ENCODE results near the gene UBR1.

Gene UBR1

DNA sequence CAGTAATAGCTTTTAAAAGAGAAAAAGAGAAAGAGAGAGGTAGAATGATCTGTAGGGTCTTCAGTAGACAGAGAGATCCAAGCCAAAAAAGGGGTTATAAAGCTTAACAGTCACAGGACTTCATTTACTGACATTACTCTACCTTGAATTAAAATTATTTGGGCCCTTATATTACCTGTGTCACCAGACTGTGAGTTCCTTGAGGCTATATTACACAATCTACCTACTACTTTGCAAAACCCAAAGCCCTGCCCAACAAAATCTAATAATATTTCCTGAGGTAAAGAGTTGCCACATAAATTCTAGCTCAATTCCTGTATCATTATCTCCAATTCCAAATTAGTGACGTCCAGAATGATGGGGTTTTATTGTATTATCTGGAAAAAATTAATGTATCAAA lies 1.9 kb downstream of the UBR1 start:
- WGBS, 2 donors (ENCODE audit: extremely low coverage in 2 of 2, insufficient read length in 2 of 2, insufficient replicate concordance in 1 of 2), result no CpG with 5 or more reads among the region's 1 CpG
- no peak overlapping the region for H3K27ac ChIP-seq (replicated peaks; ENCODE audit: low read length)

DNA sequence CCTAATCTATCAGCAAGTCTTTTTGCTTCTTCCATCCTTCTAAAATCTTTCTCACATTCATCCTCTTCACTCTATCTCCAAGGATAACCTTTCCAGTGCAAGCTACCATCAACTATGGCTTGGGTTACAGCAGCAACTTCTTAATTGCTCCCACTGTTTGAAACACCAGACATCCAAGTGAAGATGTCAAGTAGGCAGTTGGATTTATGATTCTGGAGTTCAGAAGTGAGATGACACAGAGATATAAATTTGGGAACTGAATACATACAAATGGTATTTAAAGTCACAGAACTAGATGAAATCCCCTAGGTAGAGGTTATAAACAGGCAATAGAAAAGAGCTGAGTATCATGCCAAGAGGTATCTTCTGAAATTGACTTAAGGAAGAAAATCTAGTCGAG lies 3.7 kb downstream of the UBR1 start:
- Histone ChIP-seq H4K8ac (ENCODE audit: low read depth, low read length) (no peak overlapping the region), H3K9me3 (replicated peaks in 1 of 2; ENCODE audit: control insufficient read depth in 2 of 2, insufficient read depth in 1 of 2, low read depth in 1 of 2, low read length in 2 of 2) (peaks cover 0 to 3% of the 10 kb centered on the region in 2 donors), H4K91ac (ENCODE audit: low read depth, low read length, poor library complexity) (no peak overlapping the region), H2BK5ac (ENCODE audit: low read length) (no peak overlapping the region), H3K4me2 (ENCODE audit: insufficient read depth, low read length, poor library complexity, severe bottlenecking) (no peak overlapping the region), H2BK12ac (ENCODE audit: low read length) (no peak overlapping the region), H2BK120ac (ENCODE audit: low read depth, low read length) (no peak overlapping the region), H2AK5ac (ENCODE audit: low read depth, low read length) (no peak overlapping the region), H3K4me3 (ENCODE audit: low read length in 2 of 2) (no peak overlapping the region), H3K4me1 (ENCODE audit: control insufficient read depth in 2 of 2, insufficient read depth in 1 of 2, low read depth in 1 of 2, low read length in 2 of 2) (peaks cover 5 to 6% of the 10 kb centered on the region in 2 donors), H3K27ac (replicated peaks; ENCODE audit: low read length) (no peak overlapping the region), H3K18ac (ENCODE audit: low read length) (no peak overlapping the region), H3K36me3 (replicated peaks in 1 of 2; ENCODE audit: control insufficient read depth in 2 of 2, insufficient read depth in 2 of 2, low read length in 2 of 2) (peaks cover 7 to 59% of the 10 kb centered on the region in 2 donors), H2AFZ (ENCODE audit: low read length) (no peak overlapping the region), H3K14ac (ENCODE audit: low read length) (no peak overlapping the region), H3K27me3 (ENCODE audit: control insufficient read depth in 3 of 3, insufficient read depth in 3 of 3, low read depth in 1 of 3, low read length in 3 of 3) (no peaks in the 10 kb centered on the region), H3K23ac (ENCODE audit: low read depth, low read length, poor library complexity) (no peak overlapping the region), H2BK15ac (ENCODE audit: low read length) (no peak overlapping the region), H3K9ac (ENCODE audit: low read depth, low read length, poor library complexity) (no peak overlapping the region), H3K79me1 (ENCODE audit: low read depth, low read length) (peaks cover 5% of the 10 kb centered on the region), H3K4ac (ENCODE audit: low read length) (no peak overlapping the region)
- no CpG with 5 or more reads among the region's 1 CpG for WGBS, 2 donors (ENCODE audit: extremely low coverage in 2 of 2, insufficient read length in 2 of 2, insufficient replicate concordance in 1 of 2)
- no peak for DNase-seq (ENCODE audit: low spot score)

More for the DNA sequence above, 1.9 kb downstream of the UBR1 start:
- Histone ChIP-seq H2AFZ (ENCODE audit: low read length) (no peak overlapping the region), H2AK5ac (ENCODE audit: low read depth, low read length) (no peak overlapping the region), H3K27me3 (ENCODE audit: control insufficient read depth in 3 of 3, insufficient read depth in 3 of 3, low read depth in 1 of 3, low read length in 3 of 3) (no peaks in the 10 kb centered on the region), H3K14ac (ENCODE audit: low read length) (no peak overlapping the region), H3K4me2 (ENCODE audit: insufficient read depth, low read length, poor library complexity, severe bottlenecking) (no peak overlapping the region), H2BK15ac (ENCODE audit: low read length) (no peak overlapping the region), H3K18ac (ENCODE audit: low read length) (no peak overlapping the region), H3K36me3 (replicated peaks in 1 of 2; ENCODE audit: control insufficient read depth in 2 of 2, insufficient read depth in 2 of 2, low read length in 2 of 2) (peaks cover 7 to 48% of the 10 kb centered on the region in 2 donors), H2BK120ac (ENCODE audit: low read depth, low read length) (no peak overlapping the region), H3K4me3 (ENCODE audit: low read length in 2 of 2) (no peak overlapping the region), H3K23ac (ENCODE audit: low read depth, low read length, poor library complexity) (no peak overlapping the region), H3K4me1 (ENCODE audit: control insufficient read depth in 2 of 2, insufficient read depth in 1 of 2, low read depth in 1 of 2, low read length in 2 of 2) (peaks cover 5 to 6% of the 10 kb centered on the region in 2 donors), H3K9ac (ENCODE audit: low read depth, low read length, poor library complexity) (no peak overlapping the region), H3K9me3 (replicated peaks in 1 of 2; ENCODE audit: control insufficient read depth in 2 of 2, insufficient read depth in 1 of 2, low read depth in 1 of 2, low read length in 2 of 2) (peaks cover 0 to 3% of the 10 kb centered on the region in 2 donors), H2BK12ac (ENCODE audit: low read length) (no peak overlapping the region), H4K8ac (ENCODE audit: low read depth, low read length) (no peak overlapping the region), H3K4ac (ENCODE audit: low read length) (no peak overlapping the region), H3K79me1 (ENCODE audit: low read depth, low read length) (peaks cover 5% of the 10 kb centered on the region), H4K91ac (ENCODE audit: low read depth, low read length, poor library complexity) (no peak overlapping the region), H2BK5ac (ENCODE audit: low read length) (no peak overlapping the region)
- DNase-seq (ENCODE audit: low spot score), result no peak

DNA sequence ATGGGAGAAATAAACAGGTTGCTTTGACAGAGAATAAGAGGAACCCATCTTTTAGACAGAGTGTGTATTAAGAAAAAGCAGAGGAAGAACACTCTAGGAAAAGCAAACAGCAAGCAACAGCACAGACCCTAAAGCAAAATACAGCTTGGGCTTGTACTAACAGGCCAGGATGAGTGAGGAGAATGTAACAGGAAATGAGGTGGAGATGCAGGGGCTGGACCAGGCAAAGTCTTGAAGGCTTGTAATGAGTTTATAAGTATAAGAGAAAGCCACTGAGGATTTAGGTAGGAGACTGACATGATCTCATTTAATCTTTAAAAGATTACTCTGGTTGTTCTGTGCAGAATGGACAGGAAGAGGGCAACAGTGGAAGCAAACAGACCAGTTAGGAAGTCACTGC lies 4.9 kb downstream of the UBR1 start:
- Histone ChIP-seq H2BK5ac (ENCODE audit: low read length) (no peak overlapping the region), H3K4me1 (ENCODE audit: control insufficient read depth in 2 of 2, insufficient read depth in 1 of 2, low read depth in 1 of 2, low read length in 2 of 2) (peaks cover 5 to 6% of the 10 kb centered on the region in 2 donors), H3K9me3 (replicated peaks in 1 of 2; ENCODE audit: control insufficient read depth in 2 of 2, insufficient read depth in 1 of 2, low read depth in 1 of 2, low read length in 2 of 2) (peaks cover 0 to 3% of the 10 kb centered on the region in 2 donors), H2BK120ac (ENCODE audit: low read depth, low read length) (no peak overlapping the region), H3K4me2 (ENCODE audit: insufficient read depth, low read length, poor library complexity, severe bottlenecking) (no peak overlapping the region), H2BK15ac (ENCODE audit: low read length) (no peak overlapping the region), H2AFZ (ENCODE audit: low read length) (no peak overlapping the region), H3K23ac (ENCODE audit: low read depth, low read length, poor library complexity) (no peak overlapping the region), H3K79me1 (ENCODE audit: low read depth, low read length) (peaks cover 5% of the 10 kb centered on the region), H3K9ac (ENCODE audit: low read depth, low read length, poor library complexity) (no peak overlapping the region), H3K4me3 (ENCODE audit: low read length in 2 of 2) (no peak overlapping the region), H3K18ac (ENCODE audit: low read length) (no peak overlapping the region), H3K4ac (ENCODE audit: low read length) (no peak overlapping the region), H4K8ac (ENCODE audit: low read depth, low read length) (no peak overlapping the region), H3K27ac (replicated peaks; ENCODE audit: low read length) (no peak overlapping the region), H3K36me3 (replicated peaks in 1 of 2; ENCODE audit: control insufficient read depth in 2 of 2, insufficient read depth in 2 of 2, low read length in 2 of 2) (peaks cover 7 to 68% of the 10 kb centered on the region in 2 donors), H3K14ac (ENCODE audit: low read length) (no peak overlapping the region), H2BK12ac (ENCODE audit: low read length) (no peak overlapping the region), H4K91ac (ENCODE audit: low read depth, low read length, poor library complexity) (no peak overlapping the region), H3K27me3 (ENCODE audit: control insufficient read depth in 3 of 3, insufficient read depth in 3 of 3, low read depth in 1 of 3, low read length in 3 of 3) (no peaks in the 10 kb centered on the region), H2AK5ac (ENCODE audit: low read depth, low read length) (no peak overlapping the region)
- DNase-seq (ENCODE audit: low spot score), result no peak

DNA sequence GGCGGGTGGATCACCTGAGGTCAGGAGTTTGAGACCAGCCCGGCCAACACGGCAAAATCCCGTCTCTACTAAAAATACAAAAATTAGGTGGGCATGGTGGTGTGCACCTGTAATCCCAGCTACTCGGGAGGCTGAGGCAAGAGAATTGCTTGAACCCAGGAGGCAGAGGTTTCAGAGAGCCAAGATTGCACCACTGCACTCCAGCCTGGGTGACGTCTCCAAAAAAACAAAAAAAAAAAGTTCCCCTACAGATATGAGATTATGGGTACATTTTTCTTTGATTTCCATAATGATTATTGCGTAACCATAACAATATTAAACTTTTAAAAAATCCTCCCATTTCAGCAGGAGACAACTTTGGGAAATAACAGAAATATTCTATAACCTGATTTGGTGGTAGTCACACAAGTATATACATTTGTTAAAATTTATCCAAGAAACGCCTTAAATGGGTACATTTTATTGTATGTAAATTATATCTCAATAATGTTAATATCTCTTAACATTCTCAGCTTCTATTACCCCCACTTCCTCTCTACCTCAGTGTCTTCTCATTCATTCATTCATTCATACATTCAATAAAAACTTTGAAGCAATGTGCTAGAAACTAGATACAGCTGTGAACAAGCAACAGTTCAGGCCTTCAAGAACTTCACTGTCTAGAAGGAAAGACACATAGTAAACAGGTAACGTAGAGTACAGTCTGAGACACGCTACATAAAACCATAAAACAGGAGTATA lies 6.6 kb downstream of the UBR1 start:
- no peak overlapping the region for H2BK5ac ChIP-seq (ENCODE audit: low read length)

More for the DNA sequence above, 6.6 kb downstream of the UBR1 start:
- H2AFZ ChIP-seq (ENCODE audit: low read length), result no peak overlapping the region
- WGBS, 2 donors (ENCODE audit: extremely low coverage in 2 of 2, insufficient read length in 2 of 2, insufficient replicate concordance in 1 of 2), result no CpG with 5 or more reads among the region's 10 CpGs
- H4K91ac ChIP-seq (ENCODE audit: low read depth, low read length, poor library complexity), result no peak overlapping the region
- H3K4ac ChIP-seq (ENCODE audit: low read length), result no peak overlapping the region
- H2BK120ac ChIP-seq (ENCODE audit: low read depth, low read length), result no peak overlapping the region
- H2BK15ac ChIP-seq (ENCODE audit: low read length), result no peak overlapping the region
- H3K27ac ChIP-seq (replicated peaks; ENCODE audit: low read length), result no peak overlapping the region
- H2BK12ac ChIP-seq (ENCODE audit: low read length), result no peak overlapping the region
- no peaks in the 10 kb centered on the region for H3K27me3 ChIP-seq (ENCODE audit: control insufficient read depth in 3 of 3, insufficient read depth in 3 of 3, low read depth in 1 of 3, low read length in 3 of 3)
- H4K8ac ChIP-seq (ENCODE audit: low read depth, low read length), result no peak overlapping the region
- H2AK5ac ChIP-seq (ENCODE audit: low read depth, low read length), result no peak overlapping the region
- no peak for DNase-seq (ENCODE audit: low spot score)
- peaks cover 0 to 3% of the 10 kb centered on the region in 2 donors for H3K9me3 ChIP-seq (replicated peaks in 1 of 2; ENCODE audit: control insufficient read depth in 2 of 2, insufficient read depth in 1 of 2, low read depth in 1 of 2, low read length in 2 of 2)
- no peak overlapping the region for H3K4me3 ChIP-seq (ENCODE audit: low read length in 2 of 2)
- no peak overlapping the region for H3K18ac ChIP-seq (ENCODE audit: low read length)
- H3K4me2 ChIP-seq (ENCODE audit: insufficient read depth, low read length, poor library complexity, severe bottlenecking), result no peak overlapping the region
- H3K36me3 ChIP-seq (replicated peaks in 1 of 2; ENCODE audit: control insufficient read depth in 2 of 2, insufficient read depth in 2 of 2, low read length in 2 of 2), result peaks cover 7 to 78% of the 10 kb centered on the region in 2 donors
- H3K14ac ChIP-seq (ENCODE audit: low read length), result no peak overlapping the region
- peaks cover 3% of the 10 kb centered on the region for H3K79me1 ChIP-seq (ENCODE audit: low read depth, low read length)
- no peak overlapping the region for H3K23ac ChIP-seq (ENCODE audit: low read depth, low read length, poor library complexity)
- no peak overlapping the region for H3K9ac ChIP-seq (ENCODE audit: low read depth, low read length, poor library complexity)
- peaks cover under 1 to 3% of the 10 kb centered on the region in 2 donors for H3K4me1 ChIP-seq (ENCODE audit: control insufficient read depth in 2 of 2, insufficient read depth in 1 of 2, low read depth in 1 of 2, low read length in 2 of 2)
